WTC11 (cell line): Measurements from ENCODE around the gene CH25H. TPM values are rescaled to one million over a fixed set of nuclear protein-coding genes. Genes with fewer than 3 reads are reported as not detected.
A peak's percentile ranks its signal among the peaks of the same experiment; 100 is the strongest.

Source experiments
- ATAC-seq: fragments of 200-7000 bp; cut with Tn5 transposase; 2 replicates; pipeline ENCODE4 v1.10.0; 2021; ENCODE audit warnings: mild to moderate bottlenecking, moderate library complexity
- CTCF ChIA-PET: fragments of 300-600 bp; sonication (Branson Sonifier 250); formaldehyde crosslinking; loops from one replicate; lab custom pipeline; 2021; ENCODE audit warnings: antibody characterized with exemption; lab: Charles Lee
- POLR2A ChIA-PET: fragments of 350-600 bp; sonication (Branson Sonifier 250); formaldehyde crosslinking; loops from one replicate; lab custom pipeline; 2021; ENCODE audit warnings: antibody characterized with exemption; lab: Charles Lee
- DNase-seq: peaks from one replicate; pipeline ENCODE4 v3.0.0; 2021; ENCODE audit warnings: low spot score
- H3K27ac Mint-ChIP-seq: 2 replicates; pipeline ENCODE4 v1.8.0; 2021; ENCODE audit warnings: mixed read lengths
- H3K27me3 Mint-ChIP-seq: 2 replicates; pipeline ENCODE4 v1.8.0; 2021; ENCODE audit warnings: low read depth, mild to moderate bottlenecking, moderate library complexity, mixed read lengths
- H3K36me3 Mint-ChIP-seq: 2 replicates; pipeline ENCODE4 v1.8.0; 2021; ENCODE audit warnings: mixed read lengths
- H3K4me1 Mint-ChIP-seq: 2 replicates; pipeline ENCODE4 v1.8.0; 2022; ENCODE audit warnings: mixed read lengths
- H3K4me3 Mint-ChIP-seq: 2 replicates; pipeline ENCODE4 v1.8.0; 2021; ENCODE audit warnings: mild to moderate bottlenecking, moderate library complexity, mixed read lengths
- H3K9me3 Mint-ChIP-seq: 2 replicates; pipeline ENCODE4 v1.8.0; 2021; ENCODE audit warnings: mixed read lengths
- ELF4 ChIP-seq: sonication (generic); formaldehyde crosslinking; IDR thresholded peaks from 2 replicates; pipeline ENCODE4 v1.8.1; 2022; ENCODE audit warnings: low read depth, mild to moderate bottlenecking, moderate library complexity, missing genetic modification reagents
- GRHL2 ChIP-seq: fragments of 250-450 bp; sonication (Bioruptor Pico); IDR thresholded peaks from 2 replicates; pipeline ENCODE4 v1.8.0; 2022; ENCODE audit warnings: mild to moderate bottlenecking, moderate library complexity; ENCODE audit not compliant: insufficient replicate concordance, severe bottlenecking
- IRF2 ChIP-seq: sonication (generic); formaldehyde crosslinking; IDR thresholded peaks from 2 replicates; pipeline ENCODE4 v1.8.0; 2022; ENCODE audit warnings: low read depth, missing genetic modification reagents, borderline replicate concordance
- KAT7 ChIP-seq: sonication (generic); formaldehyde crosslinking; IDR thresholded peaks from 2 replicates; pipeline ENCODE4 v1.8.1; 2023; ENCODE audit warnings: missing genetic modification reagents, mild to moderate bottlenecking, borderline replicate concordance
- MYBL2 ChIP-seq: sonication (generic); formaldehyde crosslinking; IDR thresholded peaks from 2 replicates; pipeline ENCODE4 v1.8.1; 2023; ENCODE audit warnings: mild to moderate bottlenecking, moderate library complexity, missing genetic modification reagents
- NR3C1 ChIP-seq: sonication (generic); formaldehyde crosslinking; conservative IDR thresholded peaks from 2 replicates; pipeline ENCODE4 v1.8.1; 2023; ENCODE audit warnings: low read depth, mild to moderate bottlenecking, missing genetic modification reagents
- ZNF232 ChIP-seq: sonication (generic); formaldehyde crosslinking; IDR thresholded peaks from 2 replicates; pipeline ENCODE4 v1.8.0; 2022; ENCODE audit warnings: mild to moderate bottlenecking, missing genetic modification reagents
- ZNF671 ChIP-seq: fragments of 250-450 bp; sonication (Bioruptor Pico); IDR thresholded peaks from 2 replicates; pipeline ENCODE4 v1.8.0; 2021; ENCODE audit warnings: mild to moderate bottlenecking
- total RNA-seq: library from RNA; stranded (reverse); gene quantifications from 3 replicates; pipeline ENCODE4 v1.2.3, GENCODE V29; 2021
- TF ChIP-seq, protein P1 (sequence below): fragments of 250-450 bp; sonication (Bioruptor Pico); IDR thresholded peaks from 2 replicates; pipeline ENCODE4 v2.1.2; 2022; ENCODE audit warnings: mild to moderate bottlenecking, moderate library complexity
- TF ChIP-seq, protein P2 (sequence below): sonication (generic); formaldehyde crosslinking; IDR thresholded peaks from 2 replicates; pipeline ENCODE4 v1.8.1; 2023; ENCODE audit warnings: mild to moderate bottlenecking, missing genetic modification reagents, moderate library complexity
- TF ChIP-seq, protein P3 (sequence below): sonication (generic); formaldehyde crosslinking; IDR thresholded peaks from 2 replicates; pipeline ENCODE4 v1.8.1; 2022; ENCODE audit warnings: mild to moderate bottlenecking, moderate library complexity, missing genetic modification reagents
- TF ChIP-seq, protein P4 (sequence below): sonication (generic); formaldehyde crosslinking; IDR thresholded peaks from 2 replicates; pipeline ENCODE4 v1.8.0; 2023; ENCODE audit warnings: mild to moderate bottlenecking, missing genetic modification reagents
- TF ChIP-seq, protein P5 (sequence below): fragments of 200-600 bp; IDR thresholded peaks from 2 replicates; pipeline ENCODE4 v1.8.0; 2022; ENCODE audit warnings: antibody characterized with exemption
- TF ChIP-seq, protein P6 (sequence below): fragments of 250-450 bp; sonication (Bioruptor Pico); IDR thresholded peaks from 2 replicates; pipeline ENCODE4 v1.9.0; 2021; ENCODE audit warnings: mild to moderate bottlenecking
- TF ChIP-seq, protein P7 (sequence below): sonication (generic); formaldehyde crosslinking; IDR thresholded peaks from 2 replicates; pipeline ENCODE4 v1.8.1; 2023; ENCODE audit warnings: mild to moderate bottlenecking, moderate library complexity, missing genetic modification reagents
- TF ChIP-seq, protein P8 (sequence below): sonication (generic); formaldehyde crosslinking; IDR thresholded peaks from 2 replicates; pipeline ENCODE4 v1.8.0; 2022; ENCODE audit warnings: mild to moderate bottlenecking, missing genetic modification reagents
- TF ChIP-seq, protein P9 (sequence below): sonication (generic); formaldehyde crosslinking; IDR thresholded peaks from 2 replicates; pipeline ENCODE4 v1.8.1; 2023; ENCODE audit warnings: mild to moderate bottlenecking, missing genetic modification reagents, borderline replicate concordance
- TF ChIP-seq, protein P10 (sequence below): sonication (generic); formaldehyde crosslinking; IDR thresholded peaks from 2 replicates; pipeline ENCODE4 v1.8.1; 2023; ENCODE audit warnings: mild to moderate bottlenecking, missing genetic modification reagents, moderate library complexity
- TF ChIP-seq, protein P11 (sequence below): sonication (generic); formaldehyde crosslinking; conservative IDR thresholded peaks from 2 replicates; pipeline ENCODE4 v1.8.1; 2022; ENCODE audit warnings: mild to moderate bottlenecking, missing genetic modification reagents

The CH25H gene
- total RNA-seq, 1 experiment from 2014 or later = not detected

DNA sequence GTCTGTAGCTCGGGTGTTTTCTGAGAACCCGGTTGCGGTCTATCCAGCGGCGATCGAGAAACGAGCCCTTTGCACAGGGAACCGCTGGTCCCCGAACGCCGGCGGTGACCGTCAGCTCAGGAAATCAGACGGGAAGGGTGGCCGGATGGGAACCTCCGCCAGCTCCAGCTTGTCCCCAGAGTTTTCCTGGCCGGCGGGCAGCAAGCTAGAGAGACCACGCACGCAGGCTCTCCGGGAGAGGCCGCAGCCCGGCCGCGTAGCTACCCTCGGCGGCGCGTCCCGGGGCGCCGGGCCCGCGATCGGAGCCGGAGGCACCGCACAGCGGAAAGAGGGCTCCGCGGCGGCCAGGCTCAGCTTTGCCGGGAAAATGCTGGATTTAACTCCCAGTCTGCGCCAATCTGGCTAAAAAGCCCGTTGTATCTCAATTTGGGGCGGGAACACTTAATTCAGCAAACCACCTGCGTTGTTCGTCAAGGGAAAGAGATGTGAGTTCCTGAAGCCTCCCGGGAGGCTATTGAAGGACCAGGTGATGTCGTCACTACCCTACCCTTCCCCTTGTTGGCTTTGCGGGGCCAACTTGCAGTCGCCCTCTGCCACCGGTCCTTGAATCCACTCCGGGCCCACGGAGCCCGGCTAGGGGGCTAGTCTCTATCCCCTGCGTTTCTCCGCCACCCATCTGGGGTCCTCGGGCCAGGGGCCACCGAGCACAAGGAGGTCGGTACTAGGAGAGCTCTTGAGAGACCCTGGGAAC, 859 bp upstream of the CH25H start:
- POLR2A ChIA-PET = interaction anchor here (0.6 to 1.1 kb wide), 4 partner anchors 9 to 436 kb away, joined by 3 to 10 read pairs (median 3); partner anchors contain the start of gene FAS
- no peaks in the 10 kb centered on the region for H3K36me3 Mint-ChIP-seq
- ATAC-seq (peak; percentile 54), DNase-seq (peak; percentile 49)
- H3K4me3 Mint-ChIP-seq = peak overlapping the region; percentile 74
- H3K4me1 Mint-ChIP-seq = peaks cover 20% of the 10 kb centered on the region
- H3K27ac Mint-ChIP-seq = no peak overlapping the region
- no peaks in the 10 kb centered on the region for H3K9me3 Mint-ChIP-seq
- CTCF ChIA-PET = interaction anchor here (0.8 to 3.2 kb wide), 15 partner anchors 8 to 480 kb away, joined by 3 to 41 read pairs (median 6); partner anchors contain the start of genes FAS, LIPA and STAMBPL1
- H3K27me3 Mint-ChIP-seq = peaks cover 4% of the 10 kb centered on the region; the same call in 1 of the 2 replicates
- TF ChIP-seq, protein P1, sequence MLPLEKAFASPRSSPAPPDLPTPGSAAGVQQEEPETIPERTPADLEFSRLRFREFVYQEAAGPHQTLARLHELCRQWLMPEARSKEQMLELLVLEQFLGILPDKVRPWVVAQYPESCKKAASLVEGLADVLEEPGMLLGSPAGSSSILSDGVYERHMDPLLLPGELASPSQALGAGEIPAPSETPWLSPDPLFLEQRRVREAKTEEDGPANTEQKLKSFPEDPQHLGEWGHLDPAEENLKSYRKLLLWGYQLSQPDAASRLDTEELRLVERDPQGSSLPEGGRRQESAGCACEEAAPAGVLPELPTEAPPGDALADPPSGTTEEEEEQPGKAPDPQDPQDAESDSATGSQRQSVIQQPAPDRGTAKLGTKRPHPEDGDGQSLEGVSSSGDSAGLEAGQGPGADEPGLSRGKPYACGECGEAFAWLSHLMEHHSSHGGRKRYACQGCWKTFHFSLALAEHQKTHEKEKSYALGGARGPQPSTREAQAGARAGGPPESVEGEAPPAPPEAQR (CRISPR knock-in tag) = no peak
- TF ChIP-seq, protein P2, sequence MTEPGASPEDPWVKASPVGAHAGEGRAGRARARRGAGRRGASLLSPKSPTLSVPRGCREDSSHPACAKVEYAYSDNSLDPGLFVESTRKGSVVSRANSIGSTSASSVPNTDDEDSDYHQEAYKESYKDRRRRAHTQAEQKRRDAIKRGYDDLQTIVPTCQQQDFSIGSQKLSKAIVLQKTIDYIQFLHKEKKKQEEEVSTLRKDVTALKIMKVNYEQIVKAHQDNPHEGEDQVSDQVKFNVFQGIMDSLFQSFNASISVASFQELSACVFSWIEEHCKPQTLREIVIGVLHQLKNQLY = no peak
- TF ChIP-seq ZNF232 (CRISPR knock-in tag) (no peak), IRF2 (CRISPR knock-in tag) (no peak), ZNF671 (CRISPR knock-in tag) (no peak), ELF4 (CRISPR knock-in tag) (no peak), GRHL2 (CRISPR knock-in tag) (no peak), KAT7 (CRISPR knock-in tag) (no peak), MYBL2 (CRISPR knock-in tag) (0 out of 2 replicates have a peak, but pooled peaks have one; percentile 28), NR3C1 (no peak)
- TF ChIP-seq, protein P3, sequence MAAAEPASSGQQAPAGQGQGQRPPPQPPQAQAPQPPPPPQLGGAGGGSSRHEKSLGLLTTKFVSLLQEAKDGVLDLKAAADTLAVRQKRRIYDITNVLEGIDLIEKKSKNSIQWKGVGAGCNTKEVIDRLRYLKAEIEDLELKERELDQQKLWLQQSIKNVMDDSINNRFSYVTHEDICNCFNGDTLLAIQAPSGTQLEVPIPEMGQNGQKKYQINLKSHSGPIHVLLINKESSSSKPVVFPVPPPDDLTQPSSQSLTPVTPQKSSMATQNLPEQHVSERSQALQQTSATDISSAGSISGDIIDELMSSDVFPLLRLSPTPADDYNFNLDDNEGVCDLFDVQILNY (CRISPR knock-in tag) = peak; percentile 34; the same call in 1 of the 2 replicates
- TF ChIP-seq, protein P4, sequence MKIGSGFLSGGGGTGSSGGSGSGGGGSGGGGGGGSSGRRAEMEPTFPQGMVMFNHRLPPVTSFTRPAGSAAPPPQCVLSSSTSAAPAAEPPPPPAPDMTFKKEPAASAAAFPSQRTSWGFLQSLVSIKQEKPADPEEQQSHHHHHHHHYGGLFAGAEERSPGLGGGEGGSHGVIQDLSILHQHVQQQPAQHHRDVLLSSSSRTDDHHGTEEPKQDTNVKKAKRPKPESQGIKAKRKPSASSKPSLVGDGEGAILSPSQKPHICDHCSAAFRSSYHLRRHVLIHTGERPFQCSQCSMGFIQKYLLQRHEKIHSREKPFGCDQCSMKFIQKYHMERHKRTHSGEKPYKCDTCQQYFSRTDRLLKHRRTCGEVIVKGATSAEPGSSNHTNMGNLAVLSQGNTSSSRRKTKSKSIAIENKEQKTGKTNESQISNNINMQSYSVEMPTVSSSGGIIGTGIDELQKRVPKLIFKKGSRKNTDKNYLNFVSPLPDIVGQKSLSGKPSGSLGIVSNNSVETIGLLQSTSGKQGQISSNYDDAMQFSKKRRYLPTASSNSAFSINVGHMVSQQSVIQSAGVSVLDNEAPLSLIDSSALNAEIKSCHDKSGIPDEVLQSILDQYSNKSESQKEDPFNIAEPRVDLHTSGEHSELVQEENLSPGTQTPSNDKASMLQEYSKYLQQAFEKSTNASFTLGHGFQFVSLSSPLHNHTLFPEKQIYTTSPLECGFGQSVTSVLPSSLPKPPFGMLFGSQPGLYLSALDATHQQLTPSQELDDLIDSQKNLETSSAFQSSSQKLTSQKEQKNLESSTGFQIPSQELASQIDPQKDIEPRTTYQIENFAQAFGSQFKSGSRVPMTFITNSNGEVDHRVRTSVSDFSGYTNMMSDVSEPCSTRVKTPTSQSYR (CRISPR knock-in tag) = no peak
- TF ChIP-seq, protein P5, sequence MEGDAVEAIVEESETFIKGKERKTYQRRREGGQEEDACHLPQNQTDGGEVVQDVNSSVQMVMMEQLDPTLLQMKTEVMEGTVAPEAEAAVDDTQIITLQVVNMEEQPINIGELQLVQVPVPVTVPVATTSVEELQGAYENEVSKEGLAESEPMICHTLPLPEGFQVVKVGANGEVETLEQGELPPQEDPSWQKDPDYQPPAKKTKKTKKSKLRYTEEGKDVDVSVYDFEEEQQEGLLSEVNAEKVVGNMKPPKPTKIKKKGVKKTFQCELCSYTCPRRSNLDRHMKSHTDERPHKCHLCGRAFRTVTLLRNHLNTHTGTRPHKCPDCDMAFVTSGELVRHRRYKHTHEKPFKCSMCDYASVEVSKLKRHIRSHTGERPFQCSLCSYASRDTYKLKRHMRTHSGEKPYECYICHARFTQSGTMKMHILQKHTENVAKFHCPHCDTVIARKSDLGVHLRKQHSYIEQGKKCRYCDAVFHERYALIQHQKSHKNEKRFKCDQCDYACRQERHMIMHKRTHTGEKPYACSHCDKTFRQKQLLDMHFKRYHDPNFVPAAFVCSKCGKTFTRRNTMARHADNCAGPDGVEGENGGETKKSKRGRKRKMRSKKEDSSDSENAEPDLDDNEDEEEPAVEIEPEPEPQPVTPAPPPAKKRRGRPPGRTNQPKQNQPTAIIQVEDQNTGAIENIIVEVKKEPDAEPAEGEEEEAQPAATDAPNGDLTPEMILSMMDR = no peak
- TF ChIP-seq, protein P6, sequence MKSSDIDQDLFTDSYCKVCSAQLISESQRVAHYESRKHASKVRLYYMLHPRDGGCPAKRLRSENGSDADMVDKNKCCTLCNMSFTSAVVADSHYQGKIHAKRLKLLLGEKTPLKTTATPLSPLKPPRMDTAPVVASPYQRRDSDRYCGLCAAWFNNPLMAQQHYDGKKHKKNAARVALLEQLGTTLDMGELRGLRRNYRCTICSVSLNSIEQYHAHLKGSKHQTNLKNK (CRISPR knock-in tag) = no peak
- TF ChIP-seq, protein P7, sequence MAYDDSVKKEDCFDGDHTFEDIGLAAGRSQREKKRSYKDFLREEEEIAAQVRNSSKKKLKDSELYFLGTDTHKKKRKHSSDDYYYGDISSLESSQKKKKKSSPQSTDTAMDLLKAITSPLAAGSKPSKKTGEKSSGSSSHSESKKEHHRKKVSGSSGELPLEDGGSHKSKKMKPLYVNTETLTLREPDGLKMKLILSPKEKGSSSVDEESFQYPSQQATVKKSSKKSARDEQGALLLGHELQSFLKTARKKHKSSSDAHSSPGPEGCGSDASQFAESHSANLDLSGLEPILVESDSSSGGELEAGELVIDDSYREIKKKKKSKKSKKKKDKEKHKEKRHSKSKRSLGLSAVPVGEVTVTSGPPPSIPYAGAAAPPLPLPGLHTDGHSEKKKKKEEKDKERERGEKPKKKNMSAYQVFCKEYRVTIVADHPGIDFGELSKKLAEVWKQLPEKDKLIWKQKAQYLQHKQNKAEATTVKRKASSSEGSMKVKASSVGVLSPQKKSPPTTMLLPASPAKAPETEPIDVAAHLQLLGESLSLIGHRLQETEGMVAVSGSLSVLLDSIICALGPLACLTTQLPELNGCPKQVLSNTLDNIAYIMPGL = peak; percentile 73; the same call in 1 of the 2 replicates
- TF ChIP-seq, protein P8, sequence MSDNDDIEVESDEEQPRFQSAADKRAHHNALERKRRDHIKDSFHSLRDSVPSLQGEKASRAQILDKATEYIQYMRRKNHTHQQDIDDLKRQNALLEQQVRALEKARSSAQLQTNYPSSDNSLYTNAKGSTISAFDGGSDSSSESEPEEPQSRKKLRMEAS (CRISPR knock-in tag) = peak; percentile 40
- TF ChIP-seq, protein P9, sequence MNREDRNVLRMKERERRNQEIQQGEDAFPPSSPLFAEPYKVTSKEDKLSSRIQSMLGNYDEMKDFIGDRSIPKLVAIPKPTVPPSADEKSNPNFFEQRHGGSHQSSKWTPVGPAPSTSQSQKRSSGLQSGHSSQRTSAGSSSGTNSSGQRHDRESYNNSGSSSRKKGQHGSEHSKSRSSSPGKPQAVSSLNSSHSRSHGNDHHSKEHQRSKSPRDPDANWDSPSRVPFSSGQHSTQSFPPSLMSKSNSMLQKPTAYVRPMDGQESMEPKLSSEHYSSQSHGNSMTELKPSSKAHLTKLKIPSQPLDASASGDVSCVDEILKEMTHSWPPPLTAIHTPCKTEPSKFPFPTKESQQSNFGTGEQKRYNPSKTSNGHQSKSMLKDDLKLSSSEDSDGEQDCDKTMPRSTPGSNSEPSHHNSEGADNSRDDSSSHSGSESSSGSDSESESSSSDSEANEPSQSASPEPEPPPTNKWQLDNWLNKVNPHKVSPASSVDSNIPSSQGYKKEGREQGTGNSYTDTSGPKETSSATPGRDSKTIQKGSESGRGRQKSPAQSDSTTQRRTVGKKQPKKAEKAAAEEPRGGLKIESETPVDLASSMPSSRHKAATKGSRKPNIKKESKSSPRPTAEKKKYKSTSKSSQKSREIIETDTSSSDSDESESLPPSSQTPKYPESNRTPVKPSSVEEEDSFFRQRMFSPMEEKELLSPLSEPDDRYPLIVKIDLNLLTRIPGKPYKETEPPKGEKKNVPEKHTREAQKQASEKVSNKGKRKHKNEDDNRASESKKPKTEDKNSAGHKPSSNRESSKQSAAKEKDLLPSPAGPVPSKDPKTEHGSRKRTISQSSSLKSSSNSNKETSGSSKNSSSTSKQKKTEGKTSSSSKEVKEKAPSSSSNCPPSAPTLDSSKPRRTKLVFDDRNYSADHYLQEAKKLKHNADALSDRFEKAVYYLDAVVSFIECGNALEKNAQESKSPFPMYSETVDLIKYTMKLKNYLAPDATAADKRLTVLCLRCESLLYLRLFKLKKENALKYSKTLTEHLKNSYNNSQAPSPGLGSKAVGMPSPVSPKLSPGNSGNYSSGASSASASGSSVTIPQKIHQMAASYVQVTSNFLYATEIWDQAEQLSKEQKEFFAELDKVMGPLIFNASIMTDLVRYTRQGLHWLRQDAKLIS (CRISPR knock-in tag) = no peak
- TF ChIP-seq, protein P10, sequence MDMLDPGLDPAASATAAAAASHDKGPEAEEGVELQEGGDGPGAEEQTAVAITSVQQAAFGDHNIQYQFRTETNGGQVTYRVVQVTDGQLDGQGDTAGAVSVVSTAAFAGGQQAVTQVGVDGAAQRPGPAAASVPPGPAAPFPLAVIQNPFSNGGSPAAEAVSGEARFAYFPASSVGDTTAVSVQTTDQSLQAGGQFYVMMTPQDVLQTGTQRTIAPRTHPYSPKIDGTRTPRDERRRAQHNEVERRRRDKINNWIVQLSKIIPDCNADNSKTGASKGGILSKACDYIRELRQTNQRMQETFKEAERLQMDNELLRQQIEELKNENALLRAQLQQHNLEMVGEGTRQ (CRISPR knock-in tag) = no peak
- TF ChIP-seq, protein P11, sequence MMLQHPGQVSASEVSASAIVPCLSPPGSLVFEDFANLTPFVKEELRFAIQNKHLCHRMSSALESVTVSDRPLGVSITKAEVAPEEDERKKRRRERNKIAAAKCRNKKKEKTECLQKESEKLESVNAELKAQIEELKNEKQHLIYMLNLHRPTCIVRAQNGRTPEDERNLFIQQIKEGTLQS (CRISPR knock-in tag) = no peak
